Measurements from ENCODE around the gene CAMKMT.

GRCh38 chr2:44559108-44559507, 197.4 kb downstream of the CAMKMT start:
- TF ChIP-seq CTCF (IDR thresholded peaks at IDR 0.05): no peak
- no peak for TF ChIP-seq POLR2A (IDR thresholded peaks at IDR 0.05)
